Activated CD8-positive, alpha-beta memory T cell treated with anti-CD3 and anti-CD28 coated beads, Interleukin-2, amount 50 U/mL, for 24 hours (primary cell): ENCODE measurements around the gene ZFAND5.
A peak's percentile ranks its signal among the peaks of the same experiment; 100 is the strongest.

ENCODE experiments used
- DNase-seq: peaks from one replicate; pipeline ENCODE4 v3.0.0-alpha.2; 2020; ENCODE audit errors: extremely low read depth

ZFAND5 gene, protein sequence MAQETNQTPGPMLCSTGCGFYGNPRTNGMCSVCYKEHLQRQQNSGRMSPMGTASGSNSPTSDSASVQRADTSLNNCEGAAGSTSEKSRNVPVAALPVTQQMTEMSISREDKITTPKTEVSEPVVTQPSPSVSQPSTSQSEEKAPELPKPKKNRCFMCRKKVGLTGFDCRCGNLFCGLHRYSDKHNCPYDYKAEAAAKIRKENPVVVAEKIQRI

DNA sequence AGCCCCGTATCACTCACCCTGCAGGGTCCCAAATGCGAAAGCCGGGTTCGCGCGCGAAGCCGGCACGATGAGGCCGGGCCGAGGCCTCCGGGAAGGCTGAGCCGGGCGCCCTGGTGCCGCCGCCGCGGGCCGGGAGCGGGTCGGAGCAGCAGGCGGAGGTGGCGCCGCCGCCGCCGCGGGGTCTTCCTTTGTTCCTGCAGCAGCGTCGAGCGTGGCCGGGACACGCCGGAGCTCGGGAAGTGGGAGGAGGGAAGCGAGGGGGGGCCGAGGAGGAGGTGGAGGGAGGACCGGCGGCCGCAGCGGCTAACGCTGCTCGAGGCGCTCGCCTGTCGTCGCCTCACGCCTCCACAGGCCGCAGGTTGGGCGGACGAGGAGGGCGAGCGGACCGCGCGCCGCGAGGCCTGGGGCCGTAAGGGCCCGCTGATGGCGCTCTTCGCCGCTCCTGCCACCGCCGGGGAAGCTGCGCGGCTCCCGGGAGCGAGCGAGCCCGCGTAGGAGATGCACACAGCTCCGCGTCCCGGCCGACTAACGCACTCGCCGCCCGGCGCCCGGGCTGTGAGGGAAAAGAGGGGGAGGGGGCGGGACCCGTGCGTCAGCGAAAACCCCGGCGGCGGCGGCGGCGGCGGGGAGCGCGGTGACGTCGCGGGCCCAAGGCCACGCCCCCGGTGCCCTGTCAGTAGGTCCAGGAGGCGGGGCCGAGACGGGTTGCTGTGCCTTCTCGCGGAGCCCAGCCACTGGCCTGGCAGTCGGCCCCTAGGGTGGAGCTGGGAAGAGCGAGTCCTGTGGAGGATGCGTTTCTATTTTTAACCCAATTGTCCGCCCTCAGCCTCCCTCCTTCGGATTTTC, at the start of gene ZFAND5:
Gene ZFAND5, minus strand, starts transcription at position 530 of the 846 bp plus-strand sequence. CDS start 4,430 bp downstream, outside the sequence.
- peak; percentile 86 for DNase-seq

DNA sequence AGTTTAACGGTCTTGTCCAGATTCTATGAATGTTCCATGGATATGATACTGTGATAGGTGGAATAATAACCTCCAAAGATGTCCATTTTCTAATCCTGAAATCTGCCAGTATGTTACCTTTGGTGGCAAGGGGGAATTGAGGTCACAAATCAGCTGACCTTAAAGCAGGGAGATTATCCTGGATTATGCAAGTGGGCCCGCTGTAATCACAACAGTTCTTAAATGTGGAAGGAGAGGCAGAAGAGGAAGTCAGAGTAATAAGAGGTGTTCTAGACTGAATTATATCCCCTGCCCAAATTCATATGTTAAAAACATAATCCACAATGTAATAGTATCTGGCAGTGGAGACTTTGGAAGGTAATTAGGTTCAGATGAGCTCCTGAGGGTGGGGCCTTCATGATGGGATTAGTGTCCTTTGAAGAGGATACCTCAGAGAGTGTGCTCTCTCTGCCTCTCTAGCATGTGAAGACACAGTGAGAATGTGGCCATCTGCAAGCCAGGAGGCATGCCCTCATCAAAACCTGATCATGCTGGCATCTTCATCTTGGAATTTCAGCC, 47.6 kb upstream of the ZFAND5 start:
- DNase-seq, result no peak

DNA sequence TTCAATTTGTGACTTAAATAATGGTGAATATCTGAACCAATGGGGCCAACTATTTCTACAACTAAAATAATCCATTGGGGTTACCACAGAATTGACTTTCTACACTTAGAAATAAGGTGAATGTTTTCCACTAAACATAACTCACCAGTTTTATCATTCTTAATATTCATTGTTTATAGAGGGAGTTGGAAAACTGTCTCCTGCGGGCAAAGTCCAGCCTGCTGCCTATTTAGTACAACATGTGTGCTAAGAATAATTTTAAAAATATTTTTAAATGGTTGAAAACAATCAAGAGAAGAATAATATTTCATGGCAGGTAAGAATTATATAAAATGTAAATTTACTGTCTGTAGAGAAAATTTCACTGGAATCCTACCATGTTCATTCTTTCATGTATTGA, 45.2 kb upstream of the ZFAND5 start:
- DNase-seq, result no peak

DNA sequence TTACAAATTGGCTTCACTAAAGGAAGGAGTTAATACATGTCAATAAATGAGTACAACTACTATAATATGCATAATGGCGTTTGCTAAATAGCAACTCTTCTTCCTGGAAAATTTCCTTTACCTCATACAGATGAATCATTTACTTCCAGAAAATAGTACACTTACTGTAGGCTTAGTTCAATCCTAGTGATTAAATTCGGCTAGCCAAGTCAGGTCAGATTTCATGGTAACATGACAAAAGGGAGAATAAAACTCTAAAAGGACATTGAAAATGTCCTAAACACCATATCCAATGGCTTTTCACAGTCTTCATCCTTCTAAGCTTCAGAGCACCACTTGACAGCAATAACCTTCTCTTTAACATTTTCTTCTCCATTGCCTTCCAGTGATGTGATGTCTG, 42.1 kb upstream of the ZFAND5 start:
- DNase-seq, result no peak

DNA sequence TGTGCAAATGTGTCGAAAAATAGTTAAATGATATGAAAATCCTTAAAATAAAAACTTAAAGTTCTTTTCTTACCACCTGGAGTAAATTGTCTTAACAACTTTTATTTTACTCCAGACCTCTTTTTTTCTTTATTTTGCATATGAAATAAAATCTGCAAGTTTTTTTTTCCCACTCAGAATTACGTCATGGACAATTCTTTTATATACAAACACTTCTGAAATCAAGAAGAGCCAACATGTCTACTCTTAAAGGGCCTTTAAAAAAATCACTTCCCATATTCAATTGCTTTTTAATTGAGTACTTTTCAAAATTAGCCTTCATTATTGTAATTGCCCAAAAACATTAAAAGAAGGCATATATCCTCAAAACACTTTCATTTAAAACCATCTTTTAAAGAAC, 37.7 kb upstream of the ZFAND5 start:
- DNase-seq, result no peak

DNA sequence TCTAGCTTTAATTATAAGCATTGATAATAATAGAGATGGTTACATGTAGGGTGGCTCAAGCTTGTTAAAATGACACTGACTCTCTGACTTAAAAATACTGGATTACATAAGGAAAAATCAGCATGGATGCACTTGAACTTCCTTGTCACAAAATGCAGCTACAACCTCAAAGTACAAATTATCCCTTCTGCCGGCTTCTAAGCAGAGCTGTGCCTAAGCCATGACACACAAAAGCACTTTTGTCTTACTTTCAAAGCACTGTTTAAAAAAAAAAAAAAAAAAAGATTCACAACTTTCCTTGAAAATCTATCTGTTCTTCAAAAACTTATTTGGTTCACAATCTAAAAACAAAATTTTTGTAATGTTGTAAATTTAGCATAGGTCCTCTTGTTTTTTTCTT, 36.4 kb upstream of the ZFAND5 start:
- no peak for DNase-seq

DNA sequence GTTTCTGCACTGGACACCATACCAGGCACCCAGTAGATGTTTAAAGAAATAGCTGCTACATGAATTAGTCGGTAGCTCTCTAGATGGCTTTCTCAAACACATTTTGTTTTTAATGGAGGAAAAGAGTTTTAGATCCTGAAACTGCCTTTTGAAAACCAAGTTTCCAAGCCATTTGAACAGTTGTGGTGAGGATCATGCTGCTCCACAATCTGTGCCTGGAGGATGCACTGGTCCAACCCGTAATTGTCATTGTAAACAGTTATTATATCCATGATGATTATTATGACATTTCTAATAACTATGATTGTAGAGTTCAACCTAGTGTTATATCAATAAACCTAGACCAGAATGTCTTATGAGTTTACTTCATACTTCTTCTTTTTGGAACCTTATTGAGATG, 35.9 kb upstream of the ZFAND5 start:
- DNase-seq, result no peak

DNA sequence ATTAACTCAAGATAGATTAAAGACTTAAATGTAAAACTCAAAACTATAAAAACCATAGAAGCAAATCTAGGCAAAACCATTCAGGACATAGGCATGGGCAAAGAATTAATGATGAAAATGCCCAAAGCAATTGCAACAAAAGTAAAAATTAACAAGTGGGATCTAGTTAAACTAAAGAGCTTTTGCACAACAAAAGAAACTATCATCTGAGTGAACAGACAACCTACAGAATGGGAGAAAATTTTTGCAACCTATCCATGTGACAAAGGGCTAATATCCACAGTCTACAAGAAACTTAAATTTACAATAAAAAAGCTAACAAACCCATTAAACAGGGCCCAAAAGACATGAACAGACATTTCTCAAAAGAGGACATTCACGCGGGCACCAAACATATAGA, 34.4 kb upstream of the ZFAND5 start:
- DNase-seq, result no peak

DNA sequence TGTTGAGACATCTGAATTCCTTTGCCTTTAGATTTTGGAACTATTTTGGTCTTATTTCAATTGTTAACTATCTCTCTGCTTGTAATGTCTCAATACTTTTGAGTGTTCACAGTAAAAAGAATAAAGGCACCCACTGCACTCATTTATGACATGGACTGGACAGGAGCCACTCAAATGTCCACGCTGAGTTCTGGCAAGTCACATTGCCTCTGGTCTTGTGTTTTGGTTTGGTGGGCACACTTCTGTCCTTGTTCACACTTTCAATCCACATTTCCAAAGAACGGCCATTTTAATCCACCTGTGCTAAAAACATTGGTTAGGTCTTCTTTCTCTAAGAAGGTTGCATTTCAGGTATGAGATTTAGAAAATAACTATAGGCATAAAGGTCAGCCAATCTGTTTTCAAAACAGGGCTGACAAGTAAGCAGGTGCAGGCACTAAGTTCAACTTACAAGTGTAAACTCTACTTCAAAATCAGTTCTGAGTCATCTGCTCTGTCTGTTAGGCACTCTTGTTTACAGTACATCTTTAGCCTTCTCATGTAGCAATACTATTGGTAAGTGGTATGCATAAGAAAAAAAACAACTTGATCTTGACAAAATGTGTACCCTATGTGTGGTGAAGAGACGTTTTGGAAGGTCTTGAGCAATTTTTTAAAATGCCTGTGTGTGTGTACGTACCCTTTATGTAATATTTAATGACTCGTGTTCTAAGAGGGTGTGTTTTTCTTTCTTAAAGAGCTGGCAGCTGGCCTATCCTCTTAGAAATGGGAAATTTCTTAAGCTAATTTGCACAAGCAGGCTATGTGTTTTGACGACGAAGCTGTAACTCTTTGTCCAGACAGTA, 31.5 kb upstream of the ZFAND5 start:
- no peak for DNase-seq

DNA sequence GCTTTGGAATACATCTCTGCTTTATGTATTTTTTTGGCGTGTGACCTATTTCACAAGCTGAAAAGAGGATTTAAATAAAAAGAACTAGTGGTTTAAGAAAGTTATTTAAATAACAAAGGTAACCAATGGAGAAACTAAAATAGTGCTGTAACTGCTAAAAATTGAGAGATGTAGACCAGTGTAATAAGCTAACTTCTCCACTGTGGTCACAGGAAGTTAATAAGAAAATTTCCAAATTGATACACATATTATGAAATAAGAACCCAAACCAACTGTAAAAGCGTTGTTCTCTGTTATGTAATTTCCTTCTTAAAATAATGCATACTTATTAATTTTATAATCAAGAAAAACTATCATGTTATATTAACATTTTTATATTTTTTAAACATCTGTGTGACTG, 29.1 kb upstream of the ZFAND5 start:
- DNase-seq, result no peak

DNA sequence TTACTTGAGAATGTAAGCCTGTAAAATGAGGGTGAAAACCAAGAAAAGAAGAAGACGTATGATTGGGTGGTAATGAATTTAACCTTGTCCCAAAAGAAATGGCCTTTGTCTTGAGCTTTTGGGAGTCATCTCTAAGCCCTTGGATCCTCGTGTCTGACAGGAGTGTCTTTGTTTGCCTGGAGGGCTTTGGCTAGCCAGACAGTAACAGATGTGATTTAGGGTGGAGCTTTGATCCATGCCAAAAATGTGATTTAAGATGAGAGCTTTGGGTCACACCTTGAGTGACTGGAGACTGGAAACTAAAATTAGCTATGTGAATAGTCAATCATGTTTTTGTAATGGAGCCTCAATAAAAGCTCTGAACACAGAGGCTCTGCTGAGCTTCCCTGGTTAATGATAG, 25.9 kb upstream of the ZFAND5 start:
- DNase-seq, result no peak

DNA sequence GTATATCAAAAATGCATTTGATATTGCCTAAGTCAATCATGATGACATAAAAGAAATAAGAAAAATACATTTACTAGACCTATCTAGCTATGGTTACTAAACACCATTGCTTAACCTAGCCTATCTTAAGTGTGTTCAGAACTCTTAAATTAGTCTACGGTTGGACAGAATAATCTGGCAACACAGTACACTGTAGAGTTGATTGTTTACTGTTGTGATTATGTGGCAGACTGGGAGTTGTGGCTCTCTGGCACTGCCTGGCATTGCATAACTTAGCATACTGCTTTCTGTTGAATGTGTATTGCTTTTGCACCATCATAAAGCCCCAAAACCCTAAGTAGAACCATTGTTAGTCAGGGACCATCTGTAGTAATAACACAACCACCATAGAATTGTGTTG, 21.2 kb upstream of the ZFAND5 start:
- DNase-seq, result no peak

DNA sequence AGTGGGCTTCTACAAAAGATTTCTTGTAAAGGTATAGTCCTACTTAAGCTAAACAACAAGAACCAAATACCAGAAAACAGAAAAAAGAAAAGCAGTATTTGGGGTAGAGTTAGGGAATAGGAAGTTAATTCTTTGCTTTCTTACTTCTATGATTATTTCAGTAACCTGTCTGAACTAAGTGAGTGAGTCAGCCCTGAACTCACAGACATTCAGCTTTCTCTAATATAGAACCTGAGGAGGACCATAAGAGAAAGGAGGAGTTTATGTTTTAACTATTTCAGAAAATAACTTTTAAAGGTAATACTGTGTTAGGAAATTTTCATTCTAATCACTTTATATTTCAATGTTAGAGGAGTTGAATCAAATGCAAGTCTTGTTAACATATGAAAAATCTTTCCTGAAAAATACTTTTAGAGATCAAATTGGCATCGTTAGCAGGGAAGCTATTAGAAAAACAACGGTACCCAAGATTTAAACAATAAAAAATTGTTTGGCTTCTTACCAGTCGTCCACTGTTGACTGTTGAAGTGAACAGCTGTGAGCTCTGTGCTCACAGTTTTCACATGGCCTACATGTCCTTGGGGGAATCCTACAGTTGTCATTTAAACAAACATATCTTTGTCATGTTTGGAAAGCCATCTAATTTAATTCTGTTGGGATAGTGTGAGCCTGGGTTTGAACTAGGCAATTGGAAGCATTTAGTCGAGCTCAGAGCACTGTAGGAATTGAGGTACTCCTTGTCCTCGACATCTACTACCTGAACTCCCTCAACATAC, 19.9 kb upstream of the ZFAND5 start:
- DNase-seq, result no peak

DNA sequence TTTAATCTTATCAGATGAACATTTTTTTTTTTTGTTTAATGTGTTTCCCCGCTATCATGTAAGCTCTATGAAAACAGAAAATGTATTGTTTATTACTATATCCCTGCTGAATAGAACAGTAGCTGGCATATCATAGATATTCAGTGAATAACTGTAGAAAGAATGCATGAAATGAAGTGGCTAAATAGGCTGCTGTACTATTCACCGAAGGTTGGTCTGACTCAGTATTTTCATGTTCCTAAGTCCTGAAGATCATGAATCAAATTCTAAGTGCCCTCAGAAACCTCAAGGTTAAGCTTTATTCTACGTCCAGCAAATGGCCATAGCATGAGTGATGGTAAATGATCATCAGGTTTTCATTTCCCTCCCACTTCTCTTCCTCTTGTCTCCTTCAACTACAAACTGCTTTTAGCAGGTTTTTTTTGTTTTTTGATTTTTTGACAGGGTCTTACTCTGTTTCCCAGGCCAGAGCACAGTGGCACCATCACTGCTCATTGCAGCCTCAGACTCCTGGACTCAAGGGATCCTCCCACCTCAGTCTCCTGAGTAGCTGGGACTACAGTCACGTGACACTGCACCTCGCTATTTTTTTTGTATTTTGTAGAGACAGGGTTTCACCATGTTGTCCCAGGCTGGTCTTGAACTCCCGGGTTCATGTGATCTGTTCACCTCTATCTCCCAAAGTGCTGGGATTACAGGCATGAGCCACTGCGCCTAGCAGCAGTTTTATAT, 19.1 kb upstream of the ZFAND5 start:
- no peak for DNase-seq

DNA sequence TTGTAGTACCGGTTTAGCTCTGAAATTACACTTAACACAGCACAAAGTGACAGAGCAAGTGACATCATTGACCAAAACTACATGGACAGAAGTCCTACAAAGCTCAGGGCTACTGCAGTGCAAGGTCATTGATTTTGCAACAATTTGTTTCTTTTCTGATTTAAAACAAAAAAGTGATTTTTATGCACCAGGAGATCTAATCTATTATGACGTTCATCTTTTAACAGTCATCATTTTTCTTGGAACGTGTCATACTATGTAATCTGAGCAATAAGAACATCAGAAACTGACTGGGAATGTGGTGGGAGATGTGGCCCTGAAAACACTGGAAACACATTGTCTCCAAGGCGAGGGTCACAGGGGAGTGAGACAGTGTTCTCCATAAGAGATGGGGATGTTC, 17.4 kb upstream of the ZFAND5 start:
- no peak for DNase-seq

DNA sequence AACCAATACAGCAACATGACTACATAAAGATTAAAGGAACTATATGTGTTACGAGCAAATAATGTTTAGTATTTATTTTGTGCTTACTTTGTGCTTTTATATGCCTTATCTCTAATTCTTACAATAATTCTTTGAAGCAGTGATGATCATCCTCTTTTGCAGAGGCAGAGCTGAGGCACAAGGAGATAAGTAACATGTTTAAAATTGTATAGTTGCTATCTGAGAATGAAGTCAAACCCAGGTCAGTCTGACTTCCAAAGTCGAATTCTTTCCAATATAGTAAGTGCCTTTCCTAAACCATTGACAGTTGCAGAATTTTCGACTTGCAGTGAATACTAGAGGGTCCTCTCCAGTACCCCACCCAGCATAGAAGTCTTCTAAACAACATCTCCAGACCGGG, 12.0 kb upstream of the ZFAND5 start:
- no peak for DNase-seq

DNA sequence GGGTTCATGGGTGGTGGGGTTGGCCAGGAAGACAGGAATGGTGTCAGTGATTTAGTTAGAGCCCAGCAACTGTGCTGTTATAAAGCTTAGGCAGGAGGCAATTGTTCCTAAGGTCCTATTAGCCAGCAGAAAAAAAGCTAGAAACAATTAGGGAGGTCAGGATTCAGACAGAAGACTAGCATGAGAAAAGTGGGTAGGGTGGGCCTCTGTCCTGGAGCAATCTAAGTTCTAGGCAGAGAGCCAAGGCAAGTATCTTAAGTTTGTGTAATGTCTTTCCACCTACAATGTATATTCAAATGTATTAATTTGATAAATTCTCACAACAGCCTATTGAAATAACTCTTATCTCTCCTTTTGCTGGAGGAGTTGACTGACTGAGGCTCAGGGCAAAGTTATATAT, 6.1 kb upstream of the ZFAND5 start:
- no peak for DNase-seq

DNA sequence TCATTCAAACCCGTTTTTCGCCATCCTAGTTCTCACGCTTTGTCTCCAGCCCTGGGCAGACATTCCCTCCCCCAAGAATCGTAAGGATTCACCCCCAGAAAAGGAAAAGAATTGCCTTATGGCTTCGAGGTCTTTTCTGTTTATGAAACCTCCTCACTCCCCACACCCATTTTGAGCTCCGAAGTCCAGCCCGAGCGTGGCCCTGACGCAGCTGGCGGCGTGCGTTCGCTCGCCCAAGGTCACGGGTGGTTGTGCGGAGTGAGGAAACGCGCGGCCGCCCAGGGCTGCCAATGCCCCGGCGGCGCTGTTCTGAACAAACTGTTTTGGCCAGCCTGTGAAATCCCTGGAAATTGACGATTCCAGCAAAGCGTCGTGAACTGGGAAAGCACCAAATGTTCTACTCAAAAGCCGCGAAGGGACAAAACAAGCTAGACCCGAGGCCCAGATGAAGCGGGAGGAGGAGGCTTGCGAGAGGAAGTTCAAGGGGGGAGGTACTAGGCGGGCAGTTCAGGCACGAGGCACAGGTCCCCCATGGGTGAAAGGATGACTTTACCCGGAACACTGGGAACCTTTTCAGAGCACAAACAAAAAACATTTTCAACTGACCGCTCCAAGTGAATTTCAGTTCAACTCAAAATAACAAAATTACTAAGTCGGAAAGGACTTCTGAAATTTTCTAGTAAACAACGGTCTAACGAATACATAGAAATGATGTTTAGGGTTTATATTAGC, 683 bp upstream of the ZFAND5 start:
- peak; percentile 27 for DNase-seq

DNA sequence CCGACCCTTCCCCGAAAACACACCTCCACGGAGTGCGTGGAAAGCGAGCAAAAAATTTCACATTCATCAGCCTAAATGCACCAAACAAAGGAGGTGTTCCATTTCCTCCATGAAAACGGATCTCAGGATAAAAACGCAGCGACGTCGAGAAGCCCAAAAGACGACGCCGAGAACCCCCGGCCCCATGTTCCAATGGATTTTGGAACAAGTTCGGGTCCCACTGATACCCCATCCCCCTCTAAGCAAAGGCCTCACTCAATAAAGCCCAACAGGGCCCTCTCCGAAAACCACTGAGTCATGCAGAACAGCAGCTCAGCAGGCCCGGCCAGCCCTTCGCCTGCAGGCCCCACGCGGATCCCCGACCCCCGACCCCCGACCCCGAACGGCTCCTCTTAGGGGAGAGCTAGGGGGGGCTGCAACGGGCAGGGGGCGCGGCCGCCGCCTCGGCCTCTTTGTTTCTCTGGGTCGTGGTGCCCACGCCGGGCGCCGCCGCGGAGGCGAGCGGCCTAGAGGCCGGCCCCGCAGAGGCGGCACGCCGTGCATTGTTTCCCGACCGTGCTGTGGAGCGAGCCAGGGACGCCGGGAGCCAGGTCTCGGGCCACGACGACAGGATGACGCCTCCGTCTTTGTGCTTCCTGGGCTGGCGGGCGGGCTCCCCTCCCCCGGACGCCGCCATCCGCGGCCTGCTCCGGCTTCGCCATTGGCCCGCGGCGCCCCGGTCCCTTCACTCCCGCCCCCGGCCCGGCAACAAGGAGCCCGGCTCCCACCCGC, 915 bp downstream of the ZFAND5 start:
- peak; percentile 9 for DNase-seq
